OCI-LY1 (cell line): ENCODE results near the gene USP2.

Source experiments
- H2AFZ ChIP-seq: fragments of 200-600 bp; sonication (generic), shearing (Covaris generic); 2 replicates; pipeline ENCODE4 v1.6.0; 2014; ENCODE audit warnings: antibody characterized with exemption, mild to moderate bottlenecking, low read length
- H3F3A ChIP-seq: fragments of 200-600 bp; sonication (generic), shearing (Covaris generic); 2 replicates; pipeline ENCODE4 v1.6.0; 2014; ENCODE audit warnings: mild to moderate bottlenecking, antibody characterized with exemption, low read length, moderate library complexity; ENCODE audit not compliant: insufficient read depth
- H3K27ac ChIP-seq: fragments of 200-600 bp; sonication (generic); 2 replicates; pipeline ENCODE4 v1.5.1; 2014; ENCODE audit warnings: low read length, mixed run types, mild to moderate bottlenecking, low read depth; ENCODE audit not compliant: poor library complexity, severe bottlenecking
- H3K27me3 ChIP-seq: fragments of 200-600 bp; sonication (generic); 2 replicates; pipeline ENCODE4 v1.6.0; 2014; ENCODE audit warnings: antibody characterized with exemption, mild to moderate bottlenecking, low read length, moderate library complexity; ENCODE audit not compliant: insufficient read depth
- H3K36me3 ChIP-seq: fragments of 200-600 bp; sonication (generic); 2 replicates; pipeline ENCODE4 v1.6.1; 2014; ENCODE audit warnings: mild to moderate bottlenecking, antibody characterized with exemption, low read length, moderate library complexity, mixed read lengths; ENCODE audit not compliant: insufficient read depth
- H3K4me1 ChIP-seq: fragments of 200-600 bp; sonication (generic); 2 replicates; pipeline ENCODE4 v1.5.1; 2014; ENCODE audit warnings: mild to moderate bottlenecking, low read length, moderate library complexity; ENCODE audit not compliant: insufficient read depth, severe bottlenecking
- H3K4me2 ChIP-seq: fragments of 200-600 bp; sonication (generic), shearing (Covaris generic); 2 replicates; pipeline ENCODE4 v1.6.1; 2014; ENCODE audit warnings: low read length
- H3K4me3 ChIP-seq: fragments of 200-600 bp; sonication (generic); 2 replicates; pipeline ENCODE4 v1.5.1; 2014; ENCODE audit warnings: low read length, low read depth, mild to moderate bottlenecking, mixed read lengths; ENCODE audit not compliant: poor library complexity, severe bottlenecking
- H3K79me2 ChIP-seq: fragments of 200-600 bp; shearing (Covaris generic); 2 replicates; pipeline ENCODE4 v1.6.1; 2016; ENCODE audit warnings: mixed run types, low read length, mixed read lengths; ENCODE audit not compliant: insufficient read depth
- H3K9ac ChIP-seq: fragments of 200-600 bp; sonication (generic), shearing (Covaris generic); 2 replicates; pipeline ENCODE4 v1.6.1; 2014; ENCODE audit warnings: mild to moderate bottlenecking, low read length, mixed read lengths
- H3K9me2 ChIP-seq: fragments of 200-600 bp; sonication (generic), shearing (Covaris generic); 2 replicates; pipeline ENCODE4 v1.6.1; 2014; ENCODE audit warnings: low read depth, mild to moderate bottlenecking, low read length, mixed read lengths
- H3K9me3 ChIP-seq: fragments of 200-600 bp; shearing (Covaris generic); 2 replicates; pipeline ENCODE4 v1.6.1; 2014; ENCODE audit warnings: low read length, mixed read lengths
- H4K20me1 ChIP-seq: fragments of 200-600 bp; sonication (generic), shearing (Covaris generic); 2 replicates; pipeline ENCODE4 v1.6.0; 2016; ENCODE audit warnings: mild to moderate bottlenecking, low read length; ENCODE audit not compliant: insufficient read depth
- CTCF ChIP-seq: fragments of 200-600 bp; sonication (generic), shearing (Covaris generic); IDR thresholded peaks from 2 replicates; pipeline ENCODE4 v1.5.1; 2017; ENCODE audit warnings: mild to moderate bottlenecking, antibody characterized with exemption, low read length, moderate library complexity, mixed read lengths
- EZH2 ChIP-seq: fragments of 200-600 bp; sonication (generic), shearing (Covaris generic); IDR thresholded peaks from 2 replicates; pipeline ENCODE4 v1.8.0; 2017; ENCODE audit warnings: borderline replicate concordance, mixed run types, mild to moderate bottlenecking, antibody characterized with exemption, low read length, moderate library complexity, mixed read lengths

USP2 gene

DNA sequence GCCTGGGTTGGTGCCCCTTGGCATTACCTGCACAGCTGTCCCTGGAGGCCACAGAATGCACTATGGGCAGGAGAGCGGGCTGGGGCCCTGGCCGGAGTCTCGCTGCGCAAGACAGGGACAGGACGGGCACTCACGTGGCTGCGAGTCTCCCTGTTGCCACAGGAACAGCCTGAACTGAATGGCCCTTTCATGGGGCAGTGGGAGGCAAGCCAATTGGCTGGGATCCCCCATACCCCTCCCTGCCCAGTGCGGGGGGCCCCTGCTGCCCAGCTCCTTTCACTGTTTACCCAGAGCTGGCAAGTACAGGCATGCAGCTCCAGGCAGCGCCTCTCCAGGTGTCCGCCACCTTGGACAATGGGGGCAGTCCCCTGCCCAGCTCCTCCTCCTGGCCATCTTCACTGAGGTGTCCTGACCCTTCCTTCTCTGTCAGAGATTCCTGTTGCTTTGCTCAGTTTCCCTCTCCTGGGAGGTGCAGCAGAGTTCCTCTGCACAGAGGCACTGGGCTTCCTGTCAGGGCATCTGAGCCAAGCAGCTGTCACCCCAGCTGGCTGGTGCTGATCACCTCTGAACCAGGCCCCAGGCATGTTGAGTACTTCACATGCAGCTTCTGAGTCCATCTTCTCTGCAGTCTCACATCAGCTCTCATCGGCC is 5.2 kb downstream of the USP2 start:
- Histone ChIP-seq H3K9me2 (no peaks in the 10 kb centered on the region), H3K79me2 (no peaks in the 10 kb centered on the region), H3K4me1 (peaks cover 20% of the 10 kb centered on the region), H3K9ac (no peak overlapping the region), H3K4me2 (no peak overlapping the region), H3K4me3 (no peak overlapping the region), H3K27me3 (no peaks in the 10 kb centered on the region), H4K20me1 (no peaks in the 10 kb centered on the region), H3K36me3 (no peaks in the 10 kb centered on the region), H3K9me3 (no peaks in the 10 kb centered on the region), H2AFZ (no peak overlapping the region), H3K27ac (no peak overlapping the region), H3F3A (no peaks in the 10 kb centered on the region)
- TF ChIP-seq CTCF (no peak), EZH2 (no peak)

DNA sequence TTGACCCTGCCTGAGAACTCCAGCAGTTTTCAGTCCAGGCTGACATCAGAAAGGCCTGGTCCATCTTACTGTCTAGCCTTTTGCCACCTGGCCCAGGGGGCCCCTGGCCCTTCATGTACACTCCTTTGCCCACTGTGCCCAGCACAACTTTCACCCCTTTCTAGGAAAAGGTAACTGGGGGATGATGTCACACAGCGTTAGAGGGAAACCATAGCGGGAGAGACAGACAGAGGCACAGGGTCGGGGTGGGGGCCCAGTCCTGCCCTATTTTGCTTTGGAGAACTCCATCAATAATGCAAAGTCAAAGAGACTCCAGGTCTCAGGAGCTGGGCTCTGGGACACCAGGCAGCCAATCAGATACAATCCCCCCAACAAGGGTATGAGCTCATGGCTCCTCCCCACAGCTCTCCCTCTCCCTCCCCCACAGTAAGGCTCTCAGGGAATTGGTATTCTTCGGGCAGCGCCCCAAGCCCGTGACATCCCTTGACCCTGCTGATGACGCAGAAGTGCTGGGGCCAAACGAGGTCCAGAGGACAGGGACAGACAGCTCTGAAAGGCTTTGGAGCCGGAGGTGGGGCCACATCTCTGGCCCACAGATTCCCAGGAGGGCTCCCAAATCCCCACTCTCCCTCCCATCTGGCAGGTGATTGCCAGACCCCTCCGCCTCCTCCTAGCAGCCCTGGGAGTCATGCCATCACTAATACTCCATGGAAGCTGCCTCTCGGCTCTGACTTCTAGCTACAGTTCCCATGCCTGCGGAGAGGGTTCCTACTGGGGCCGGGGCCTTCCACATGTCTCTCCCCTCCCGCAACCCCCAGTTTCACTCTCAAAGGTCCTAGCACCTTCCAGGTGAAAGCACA is 5.9 kb downstream of the USP2 start:
- Histone ChIP-seq H3K9me3 (no peaks in the 10 kb centered on the region), H3K27ac (no peak overlapping the region), H3K4me3 (no peak overlapping the region), H3F3A (no peaks in the 10 kb centered on the region), H2AFZ (no peak overlapping the region), H4K20me1 (no peaks in the 10 kb centered on the region), H3K9me2 (no peaks in the 10 kb centered on the region), H3K4me1 (peaks cover 20% of the 10 kb centered on the region), H3K4me2 (no peak overlapping the region), H3K36me3 (no peaks in the 10 kb centered on the region), H3K27me3 (no peaks in the 10 kb centered on the region), H3K79me2 (no peaks in the 10 kb centered on the region), H3K9ac (no peak overlapping the region)
- TF ChIP-seq EZH2 (no peak), CTCF (no peak)

DNA sequence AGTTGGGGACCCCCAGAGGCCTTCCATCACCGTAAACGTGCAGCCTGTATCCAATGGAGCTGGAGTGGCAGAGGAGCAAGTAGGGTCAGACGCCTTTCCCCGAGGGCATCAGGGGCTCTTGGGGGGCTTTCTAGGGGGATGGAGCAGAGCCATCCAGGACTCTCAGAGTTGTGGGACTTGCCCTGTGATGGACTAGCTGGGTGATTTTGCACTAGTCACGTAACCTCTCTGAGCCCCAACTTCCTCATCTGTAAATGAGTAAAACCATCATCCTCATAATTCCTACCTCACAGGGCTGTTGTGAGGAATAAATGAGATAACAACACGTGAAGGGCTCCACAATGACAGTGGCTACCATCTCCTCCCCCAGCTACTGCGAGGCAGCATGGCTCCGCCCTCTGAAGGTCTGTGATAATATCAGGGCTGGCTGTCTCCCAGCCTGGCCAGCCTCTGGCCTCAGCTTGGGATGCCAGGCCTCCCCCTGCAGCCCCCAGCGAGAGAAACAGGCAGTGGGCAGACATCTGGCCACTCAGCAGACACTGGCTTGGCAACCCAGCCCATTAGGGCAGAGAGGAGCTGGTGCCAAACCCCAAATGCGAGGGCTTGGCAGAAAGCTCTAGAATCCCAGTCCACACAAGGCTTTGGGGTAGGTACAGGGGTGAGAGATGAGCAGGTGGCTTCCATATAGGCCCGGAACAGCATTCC is 6.7 kb downstream of the USP2 start:
- Histone ChIP-seq H2AFZ (no peak overlapping the region), H3K4me2 (no peak overlapping the region), H3K27ac (no peak overlapping the region), H3K27me3 (no peaks in the 10 kb centered on the region), H3F3A (no peaks in the 10 kb centered on the region), H3K9me3 (no peaks in the 10 kb centered on the region), H3K9me2 (no peaks in the 10 kb centered on the region), H3K4me1 (peaks cover 28% of the 10 kb centered on the region), H4K20me1 (no peaks in the 10 kb centered on the region), H3K9ac (no peak overlapping the region), H3K36me3 (no peaks in the 10 kb centered on the region), H3K4me3 (no peak overlapping the region), H3K79me2 (no peaks in the 10 kb centered on the region)
- TF ChIP-seq CTCF (no peak), EZH2 (no peak)
